ENCODE results near the gene ZNHIT1.

- TF ChIP-seq CTCF (IDR thresholded peaks at IDR 0.05), result no peak
- TF ChIP-seq POLR2A (IDR thresholded peaks at IDR 0.05), result no peak
Measured at GRCh38 chr7:101202603-101202918, 15.4 kb upstream of the ZNHIT1 start.

All from testis (tissue), 2 donors.